Prostate gland (tissue), 2 donors: ENCODE results near the gene GFRA4.

Experiments used
- CTCF ChIP-seq, 4 experiments: fragments of 200-600 bp in 2 of 4; fragments of 450-650 bp in 2 of 4; sonication (generic) in 2 of 4; IDR thresholded peaks; 1 replicate in 3 of 4; 2 replicates in 1 of 4; pipeline ENCODE4 v1.5.1; 2016 to 2019; ENCODE audit warnings: antibody characterized with exemption in 4 of 4, mild to moderate bottlenecking in 2 of 4, moderate library complexity in 2 of 4
- POLR2A ChIP-seq: fragments of 450-650 bp; IDR thresholded peaks from one replicate; pipeline ENCODE4 v1.6.1; 2016; ENCODE audit warnings: antibody characterized with exemption, mild to moderate bottlenecking

- no peak for TF ChIP-seq CTCF (IDR thresholded peaks at IDR 0.05)
- TF ChIP-seq POLR2A: no peak
These were observed 26.8 kb upstream of the GFRA4 start for GRCh38 chr20:3689978-3690377.
